HepG2 (cell line): Measurements from ENCODE around the gene ACP7. TPM values are rescaled to one million over a fixed set of nuclear protein-coding genes. Genes with fewer than 3 reads are reported as not detected.

Experiments used
- DPF2 ChIP-seq: sonication (generic); formaldehyde crosslinking; IDR thresholded peaks from 2 replicates; pipeline ENCODE4 v1.4.0; 2020; ENCODE audit warnings: mild to moderate bottlenecking, low read depth, missing genetic modification reagents, borderline replicate concordance
- HNF4A ChIP-seq: sonication (generic); formaldehyde crosslinking; IDR thresholded peaks from 2 replicates; pipeline ENCODE4 v1.4.0; 2020; ENCODE audit warnings: missing genetic modification reagents
- HOXA3 ChIP-seq: sonication (generic); formaldehyde crosslinking; IDR thresholded peaks from 2 replicates; pipeline ENCODE4 v1.5.0; 2020; ENCODE audit warnings: missing genetic modification reagents
- HOXA9 ChIP-seq: sonication (generic); formaldehyde crosslinking; IDR thresholded peaks from 2 replicates; pipeline ENCODE4 v1.8.1; 2022; ENCODE audit warnings: missing genetic modification reagents, mild to moderate bottlenecking, moderate library complexity, borderline replicate concordance
- NCOA1 ChIP-seq: sonication (generic); formaldehyde crosslinking; IDR thresholded peaks from 2 replicates; pipeline ENCODE4 v1.9.0; 2021; ENCODE audit warnings: missing genetic modification reagents
- ZFP41 ChIP-seq: sonication (generic); formaldehyde crosslinking; IDR thresholded peaks from 2 replicates; pipeline ENCODE4 v1.4.0; 2020; ENCODE audit warnings: mild to moderate bottlenecking, missing genetic modification reagents, borderline replicate concordance
- ZFY ChIP-seq: sonication (generic); formaldehyde crosslinking; IDR thresholded peaks from 2 replicates; pipeline ENCODE4 v1.4.0; 2020; ENCODE audit warnings: missing genetic modification reagents
- ZNF276 ChIP-seq: sonication (generic); formaldehyde crosslinking; IDR thresholded peaks from 2 replicates; pipeline ENCODE4 v1.4.0; 2020; ENCODE audit warnings: mild to moderate bottlenecking, low read depth, missing genetic modification reagents
- ZNF562 ChIP-seq: sonication (generic); formaldehyde crosslinking; IDR thresholded peaks from 2 replicates; pipeline ENCODE4 v1.8.0; 2022; ENCODE audit warnings: missing genetic modification reagents, borderline replicate concordance
- ZNF687 ChIP-seq: sonication (generic); formaldehyde crosslinking; IDR thresholded peaks from 2 replicates; pipeline ENCODE4 v1.5.1; 2020; ENCODE audit warnings: mild to moderate bottlenecking, missing genetic modification reagents, moderate library complexity
- ZNF788 ChIP-seq: sonication (generic); formaldehyde crosslinking; IDR thresholded peaks from 2 replicates; pipeline ENCODE4 v1.5.0; 2020; ENCODE audit warnings: mild to moderate bottlenecking, missing genetic modification reagents, borderline replicate concordance
- polyA plus RNA-seq, 8 experiments: library from polyadenylated mRNA; depleted of rRNA in 3 of 8; stranded (reverse) in 7 of 8; unstranded in 1 of 8; fragments of >200 nt; fragmentation: Illumina TruSeq in 4 of 8; extraction: Trizol in 4 of 8; gene quantifications; 2 replicates each; pipeline versions ENCODE4 v1.2.1 to v1.2.3, GENCODE V29; 2011 to 2016; ENCODE audit warnings: low read depth in 4 of 8, missing spikeins in 1 of 8, mixed read lengths in 1 of 8; ENCODE audit not compliant: insufficient read depth in 1 of 8
- total RNA-seq, 5 experiments: library from RNA; depleted of rRNA; stranded (reverse); fragments of >200 nt; fragmentation: Illumina TruSeq; extraction: Trizol; gene quantifications; 2 replicates each; pipeline ENCODE4 v1.2.3, GENCODE V29; 2016; ENCODE audit warnings: low read depth in 1 of 5
- TF ChIP-seq, protein P1 (sequence below): sonication (generic); formaldehyde crosslinking; IDR thresholded peaks from 2 replicates; pipeline ENCODE4 v1.4.0; 2020; ENCODE audit warnings: missing genetic modification reagents
- TF ChIP-seq, protein P2 (sequence below): IDR thresholded peaks from 2 replicates; pipeline ENCODE4 v1.6.1; 2012; ENCODE audit warnings: inconsistent platforms
- TF ChIP-seq, protein P3 (sequence below): sonication (generic); formaldehyde crosslinking; IDR thresholded peaks from 2 replicates; pipeline ENCODE4 v1.4.0; 2020; ENCODE audit warnings: missing genetic modification reagents

The ACP7 gene
- total and polyA plus RNA-seq, 2 of the 13 experiments (the other 11 are each of a cell fraction or from before 2014, with no cell fraction given) = not detected

DNA sequence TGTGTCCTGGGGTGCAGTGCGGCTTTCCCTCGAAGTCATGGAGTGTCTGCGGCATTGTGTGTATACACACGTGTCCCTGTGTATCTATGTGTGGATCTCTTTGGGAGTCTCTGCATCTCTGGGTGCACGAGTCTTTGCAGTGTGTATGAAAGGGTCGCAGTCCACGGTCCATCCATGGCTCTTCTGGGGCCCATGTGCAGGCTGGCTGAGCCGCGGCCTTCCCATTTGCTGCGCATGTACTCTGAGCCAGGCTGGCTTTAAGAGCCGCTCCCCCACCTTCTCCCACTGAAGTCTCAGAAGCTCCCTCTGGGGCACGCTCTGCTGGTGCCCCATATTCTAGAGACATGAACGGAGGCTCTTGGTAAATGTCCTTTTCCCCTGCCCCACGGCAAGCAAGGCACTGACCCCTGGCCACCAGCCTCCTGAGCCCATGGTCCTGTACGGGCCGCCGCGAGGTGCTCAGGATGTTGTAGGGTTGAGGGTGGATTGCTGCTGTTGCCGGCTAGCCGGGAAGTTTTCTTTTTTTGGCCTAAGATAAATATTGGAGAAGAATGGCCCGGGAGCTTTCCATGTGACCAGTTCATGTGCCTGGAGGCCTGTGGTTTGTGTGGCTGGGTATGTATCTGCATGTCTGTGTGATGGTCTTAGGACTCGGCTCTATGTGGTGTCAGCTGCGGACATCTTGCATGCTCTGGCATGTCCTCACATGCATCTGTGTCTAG lies 73.3 kb downstream of the ACP7 start (continued):
- TF ChIP-seq, protein P1, sequence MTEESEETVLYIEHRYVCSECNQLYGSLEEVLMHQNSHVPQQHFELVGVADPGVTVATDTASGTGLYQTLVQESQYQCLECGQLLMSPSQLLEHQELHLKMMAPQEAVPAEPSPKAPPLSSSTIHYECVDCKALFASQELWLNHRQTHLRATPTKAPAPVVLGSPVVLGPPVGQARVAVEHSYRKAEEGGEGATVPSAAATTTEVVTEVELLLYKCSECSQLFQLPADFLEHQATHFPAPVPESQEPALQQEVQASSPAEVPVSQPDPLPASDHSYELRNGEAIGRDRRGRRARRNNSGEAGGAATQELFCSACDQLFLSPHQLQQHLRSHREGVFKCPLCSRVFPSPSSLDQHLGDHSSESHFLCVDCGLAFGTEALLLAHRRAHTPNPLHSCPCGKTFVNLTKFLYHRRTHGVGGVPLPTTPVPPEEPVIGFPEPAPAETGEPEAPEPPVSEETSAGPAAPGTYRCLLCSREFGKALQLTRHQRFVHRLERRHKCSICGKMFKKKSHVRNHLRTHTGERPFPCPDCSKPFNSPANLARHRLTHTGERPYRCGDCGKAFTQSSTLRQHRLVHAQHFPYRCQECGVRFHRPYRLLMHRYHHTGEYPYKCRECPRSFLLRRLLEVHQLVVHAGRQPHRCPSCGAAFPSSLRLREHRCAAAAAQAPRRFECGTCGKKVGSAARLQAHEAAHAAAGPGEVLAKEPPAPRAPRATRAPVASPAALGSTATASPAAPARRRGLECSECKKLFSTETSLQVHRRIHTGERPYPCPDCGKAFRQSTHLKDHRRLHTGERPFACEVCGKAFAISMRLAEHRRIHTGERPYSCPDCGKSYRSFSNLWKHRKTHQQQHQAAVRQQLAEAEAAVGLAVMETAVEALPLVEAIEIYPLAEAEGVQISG (CRISPR knock-in tag) = peak; percentile 23; the same call in 1 of the 2 replicates
- TF ChIP-seq ZNF788 (peak; percentile 15; the same call in 1 of the 2 replicates), ZFY (0 out of 2 replicates have a peak, but pooled peaks have one; percentile 31), DPF2 (CRISPR knock-in tag) (0 out of 2 replicates have a peak, but pooled peaks have one; percentile 27), ZNF562 (CRISPR knock-in tag) (no peak), HOXA9 (CRISPR knock-in tag) (no peak), ZNF276 (0 out of 2 replicates have a peak, but pooled peaks have one; percentile 33), NCOA1 (CRISPR knock-in tag) (peak; percentile 38; the same call in 1 of the 2 replicates), HNF4A (peak; percentile 52; the same call in 1 of the 2 replicates), ZFP41 (0 out of 2 replicates have a peak, but pooled peaks have one; percentile 16), ZNF687 (CRISPR knock-in tag) (peak; percentile 69), HOXA3 (CRISPR knock-in tag) (peak; percentile 31; the same call in 1 of the 2 replicates)
- TF ChIP-seq, protein P2, sequence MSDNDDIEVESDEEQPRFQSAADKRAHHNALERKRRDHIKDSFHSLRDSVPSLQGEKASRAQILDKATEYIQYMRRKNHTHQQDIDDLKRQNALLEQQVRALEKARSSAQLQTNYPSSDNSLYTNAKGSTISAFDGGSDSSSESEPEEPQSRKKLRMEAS = peak; percentile 48
- TF ChIP-seq, protein P3, sequence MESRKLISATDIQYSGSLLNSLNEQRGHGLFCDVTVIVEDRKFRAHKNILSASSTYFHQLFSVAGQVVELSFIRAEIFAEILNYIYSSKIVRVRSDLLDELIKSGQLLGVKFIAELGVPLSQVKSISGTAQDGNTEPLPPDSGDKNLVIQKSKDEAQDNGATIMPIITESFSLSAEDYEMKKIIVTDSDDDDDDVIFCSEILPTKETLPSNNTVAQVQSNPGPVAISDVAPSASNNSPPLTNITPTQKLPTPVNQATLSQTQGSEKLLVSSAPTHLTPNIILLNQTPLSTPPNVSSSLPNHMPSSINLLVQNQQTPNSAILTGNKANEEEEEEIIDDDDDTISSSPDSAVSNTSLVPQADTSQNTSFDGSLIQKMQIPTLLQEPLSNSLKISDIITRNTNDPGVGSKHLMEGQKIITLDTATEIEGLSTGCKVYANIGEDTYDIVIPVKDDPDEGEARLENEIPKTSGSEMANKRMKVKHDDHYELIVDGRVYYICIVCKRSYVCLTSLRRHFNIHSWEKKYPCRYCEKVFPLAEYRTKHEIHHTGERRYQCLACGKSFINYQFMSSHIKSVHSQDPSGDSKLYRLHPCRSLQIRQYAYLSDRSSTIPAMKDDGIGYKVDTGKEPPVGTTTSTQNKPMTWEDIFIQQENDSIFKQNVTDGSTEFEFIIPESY = 0 out of 2 replicates have a peak, but pooled peaks have one; percentile 9
